NCI-H2029 (cell line): ENCODE measurements around the gene HNRNPDL.
A peak's percentile ranks its signal among the peaks of the same experiment; 100 is the strongest.
"Not testable (repeated sequence)": the region's sequence is repeated elsewhere in the genome, so short reads cannot be mapped to it uniquely, and the experiment has no call there.

Experiments used
- DNase-seq: peaks from one replicate; lab custom pipeline; 2025; lab: John Stamatoyannopoulos, UW

HNRNPDL gene

GRCh38 chr4:82430193-82430963, at the start of gene HNRNPDL, which contains the start of gene ENOPH1:
TSS of gene HNRNPDL (minus strand) at chr4:82430462. CDS start at chr4:82429690, 772 bp downstream.
TSS of gene ENOPH1 (plus strand) at chr4:82430590. CDS start at chr4:82430830, 240 bp downstream.
- DNase-seq, result peak; percentile 92

GRCh38 chr4:82479562-82479961, 49.3 kb upstream of the HNRNPDL start:
- no peak for DNase-seq

- DNase-seq, result not testable (repeated sequence)
These were observed 47.2 kb upstream of the HNRNPDL start for GRCh38 chr4:82477469-82477868.

- not testable (repeated sequence) for DNase-seq
These were observed 45.7 kb upstream of the HNRNPDL start for GRCh38 chr4:82475931-82476330.

GRCh38 chr4:82473621-82474164, 43.4 kb upstream of the HNRNPDL start:
- DNase-seq, result no peak

GRCh38 chr4:82473080-82473479, 42.8 kb upstream of the HNRNPDL start:
- DNase-seq, result not testable (repeated sequence)

GRCh38 chr4:82469791-82470345, 39.6 kb upstream of the HNRNPDL start:
- DNase-seq, result no peak

GRCh38 chr4:82467471-82467870, 37.2 kb upstream of the HNRNPDL start:
- DNase-seq, result no peak

- no peak for DNase-seq
These were observed 33.0 kb upstream of the HNRNPDL start for GRCh38 chr4:82463221-82463620.

GRCh38 chr4:82462415-82462831, 32.2 kb upstream of the HNRNPDL start:
- DNase-seq, result peak; percentile 74

- DNase-seq, result no peak
These were observed 31.4 kb upstream of the HNRNPDL start for GRCh38 chr4:82461710-82462109.

- no peak for DNase-seq
These were observed 28.5 kb upstream of the HNRNPDL start for GRCh38 chr4:82458729-82459128.

GRCh38 chr4:82457266-82457665, 27.0 kb upstream of the HNRNPDL start:
- no peak for DNase-seq

- DNase-seq, result no peak
These were observed 21.8 kb upstream of the HNRNPDL start for GRCh38 chr4:82452026-82452425.

GRCh38 chr4:82450966-82451755, 20.9 kb upstream of the HNRNPDL start:
- no peak for DNase-seq

GRCh38 chr4:82447886-82448285, 17.6 kb upstream of the HNRNPDL start:
- DNase-seq, result no peak

GRCh38 chr4:82439088-82439487, 8.8 kb upstream of the HNRNPDL start:
- DNase-seq, result no peak

- no peak for DNase-seq
These were observed 7.2 kb upstream of the HNRNPDL start for GRCh38 chr4:82437285-82438005.

- DNase-seq, result no peak
These were observed 6.5 kb upstream of the HNRNPDL start for GRCh38 chr4:82436780-82437179.

GRCh38 chr4:82436130-82436529, 5.9 kb upstream of the HNRNPDL start:
- DNase-seq, result no peak

- DNase-seq, result no peak
These were observed 4.7 kb upstream of the HNRNPDL start for GRCh38 chr4:82434949-82435348.

- DNase-seq, result no peak
These were observed 3.5 kb upstream of the HNRNPDL start for GRCh38 chr4:82433791-82434190.
